Measurements from ENCODE around the gene DNAJA2. TPM values are rescaled to one million over a fixed set of nuclear protein-coding genes. Genes with fewer than 3 reads are reported as not detected.

DNAJA2 gene
- total and polyA plus RNA-seq, 8 donors, result 7.5 to 80.6 (median 40.9) TPM

DNA sequence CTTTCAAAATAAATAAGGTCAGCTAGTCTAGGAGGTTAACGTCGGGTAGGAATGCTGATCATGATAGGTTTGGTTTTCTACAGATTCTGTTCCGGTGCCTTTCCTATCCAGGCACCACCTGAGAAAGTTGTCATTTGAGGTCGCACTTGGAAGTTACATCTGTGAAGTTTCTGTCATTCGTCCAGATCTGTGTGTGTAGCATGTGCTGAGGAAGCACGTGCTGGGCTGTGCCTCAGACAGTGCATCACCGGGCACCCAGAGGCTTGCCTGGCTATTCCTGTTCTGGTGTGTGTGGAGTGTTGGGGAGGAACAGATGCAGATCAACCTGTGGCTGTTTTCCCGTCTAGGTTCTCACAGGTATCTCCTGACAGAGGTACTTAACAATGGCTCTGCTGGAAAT lies 42.6 kb downstream of the DNAJA2 start:
- Histone ChIP-seq H3K4me3 (no peak overlapping the region), H3K4me1 (peaks cover 0 to 9% (median 3%) of the 10 kb centered on the region in 4 donors), H3K36me3 (peaks cover 11 to 52% (median 40%) of the 10 kb centered on the region in 4 donors), H3K27me3 (no peaks in the 10 kb centered on the region), H3K9me3 (no peaks in the 10 kb centered on the region), H3K27ac (peak overlapping the region in 1 of 5 donors; percentile 15)
- intact Hi-C loops (cut with DNase I; ENCODE audit: low total_unique reads), result no loop called here
- no peak for DNase-seq
- 76 to 82% (median 78%) methylated on average over 8 of the region's 8 CpGs for WGBS, 5 donors
- TF ChIP-seq EP300 (IDR thresholded peaks at IDR 0.05) (no peak), POLR2A (IDR thresholded peaks at IDR 0.05) (no peak), POLR2AphosphoS5 (IDR thresholded peaks at IDR 0.05) (no peak)
- TF ChIP-seq, protein P1, sequence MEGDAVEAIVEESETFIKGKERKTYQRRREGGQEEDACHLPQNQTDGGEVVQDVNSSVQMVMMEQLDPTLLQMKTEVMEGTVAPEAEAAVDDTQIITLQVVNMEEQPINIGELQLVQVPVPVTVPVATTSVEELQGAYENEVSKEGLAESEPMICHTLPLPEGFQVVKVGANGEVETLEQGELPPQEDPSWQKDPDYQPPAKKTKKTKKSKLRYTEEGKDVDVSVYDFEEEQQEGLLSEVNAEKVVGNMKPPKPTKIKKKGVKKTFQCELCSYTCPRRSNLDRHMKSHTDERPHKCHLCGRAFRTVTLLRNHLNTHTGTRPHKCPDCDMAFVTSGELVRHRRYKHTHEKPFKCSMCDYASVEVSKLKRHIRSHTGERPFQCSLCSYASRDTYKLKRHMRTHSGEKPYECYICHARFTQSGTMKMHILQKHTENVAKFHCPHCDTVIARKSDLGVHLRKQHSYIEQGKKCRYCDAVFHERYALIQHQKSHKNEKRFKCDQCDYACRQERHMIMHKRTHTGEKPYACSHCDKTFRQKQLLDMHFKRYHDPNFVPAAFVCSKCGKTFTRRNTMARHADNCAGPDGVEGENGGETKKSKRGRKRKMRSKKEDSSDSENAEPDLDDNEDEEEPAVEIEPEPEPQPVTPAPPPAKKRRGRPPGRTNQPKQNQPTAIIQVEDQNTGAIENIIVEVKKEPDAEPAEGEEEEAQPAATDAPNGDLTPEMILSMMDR (IDR thresholded peaks at IDR 0.05), result no peak

DNA sequence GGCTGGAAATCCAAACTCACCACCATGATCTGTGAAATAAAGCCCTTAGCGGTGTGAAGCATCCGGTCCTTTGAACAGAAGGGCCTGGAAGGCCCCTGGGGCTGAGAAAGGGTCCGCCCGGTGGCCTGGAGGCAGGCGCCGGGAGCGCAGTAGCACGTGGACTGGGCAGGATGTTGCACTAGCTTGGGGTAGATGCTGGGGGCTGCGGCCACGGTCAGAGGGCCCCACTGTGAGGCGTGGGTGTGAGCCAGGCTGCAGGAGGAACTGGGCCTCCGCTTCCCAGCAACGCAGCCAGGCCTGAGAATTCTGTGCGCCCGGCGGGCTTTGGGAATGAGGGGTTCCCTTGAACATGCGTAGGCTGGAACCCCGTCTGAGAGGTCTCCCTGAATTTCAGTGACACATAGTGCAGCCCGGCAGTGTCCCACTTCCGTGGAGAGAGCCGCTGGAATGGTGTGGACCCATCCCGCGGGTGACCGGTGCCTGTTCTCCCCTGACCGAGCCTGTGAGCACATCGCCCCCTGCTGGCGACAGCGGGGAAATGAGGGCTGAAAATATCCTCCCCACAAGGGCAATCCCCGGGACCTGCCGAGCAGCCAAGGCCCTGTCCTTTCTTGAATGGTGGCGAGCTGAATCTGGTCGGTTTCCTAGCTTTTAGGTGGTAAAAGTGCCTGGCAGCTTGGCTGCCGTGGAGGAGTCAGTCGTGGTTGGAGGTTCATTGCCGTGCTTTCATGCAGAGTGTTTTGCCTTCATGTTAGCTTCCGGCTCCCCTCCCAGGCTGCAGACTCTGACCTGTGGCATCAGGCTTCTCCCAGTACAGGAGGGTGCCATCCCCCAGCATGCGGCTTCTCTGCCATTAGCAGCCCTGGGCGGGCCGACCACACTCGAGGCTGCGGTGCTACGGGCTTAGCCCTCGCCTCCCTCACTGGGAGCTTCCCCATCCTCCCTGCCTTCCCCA lies 43.8 kb downstream of the DNAJA2 start:
- TF ChIP-seq POLR2AphosphoS5 (IDR thresholded peaks at IDR 0.05) (peak in 1 of 3 donors; percentile 24), POLR2A (IDR thresholded peaks at IDR 0.05) (no peak), EP300 (IDR thresholded peaks at IDR 0.05) (no peak)
- TF ChIP-seq, protein P1 (IDR thresholded peaks at IDR 0.05), result peak in 5 of 7 experiments; percentile 70 to 90 (median 79)
- no peaks in the 10 kb centered on the region for H3K9me3 ChIP-seq
- peaks cover 11 to 64% (median 52%) of the 10 kb centered on the region in 4 donors for H3K36me3 ChIP-seq
- H3K4me1 ChIP-seq, result peaks cover 0 to 9% (median 3%) of the 10 kb centered on the region in 4 donors
- no peak overlapping the region for H3K27ac ChIP-seq
- 50 to 63% (median 61%) methylated on average over 26 to 43 of the region's 43 CpGs for WGBS, 5 donors
- intact Hi-C loops (cut with DNase I; ENCODE audit: low total_unique reads), result no loop called here
- H3K27me3 ChIP-seq, result no peaks in the 10 kb centered on the region
- H3K4me3 ChIP-seq, result no peak overlapping the region
- DNase-seq, result peak; percentile 80 to 82

DNA sequence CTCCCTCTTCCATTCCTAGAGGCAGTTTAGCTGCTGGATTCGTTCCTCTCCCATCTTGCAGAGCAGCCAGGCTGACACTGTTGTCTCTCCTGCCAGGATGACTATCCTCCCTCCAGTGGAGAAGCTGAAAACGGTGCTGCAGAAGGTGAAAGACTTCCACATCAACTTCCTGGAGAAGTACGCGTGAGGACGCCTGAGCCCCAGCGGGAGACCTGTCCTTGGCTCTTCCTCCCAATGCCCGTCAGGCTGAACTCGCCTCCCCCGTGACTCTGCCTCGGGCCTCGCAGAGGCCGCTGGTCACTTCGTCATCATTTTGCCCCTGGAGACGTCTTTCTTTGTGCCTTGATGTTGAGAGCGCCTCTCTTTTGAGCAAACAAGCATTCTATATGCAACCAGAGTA lies 44.7 kb downstream of the DNAJA2 start:
- intact Hi-C loops (cut with DNase I; ENCODE audit: low total_unique reads), result no loop called here
- Histone ChIP-seq H3K27ac (no peak overlapping the region), H3K36me3 (peaks cover 17 to 72% (median 60%) of the 10 kb centered on the region in 4 donors), H3K4me1 (peaks cover 0 to 9% (median 3%) of the 10 kb centered on the region in 4 donors), H3K9me3 (no peaks in the 10 kb centered on the region), H3K4me3 (no peak overlapping the region), H3K27me3 (no peaks in the 10 kb centered on the region)
- TF ChIP-seq POLR2A (IDR thresholded peaks at IDR 0.05) (no peak), POLR2AphosphoS5 (IDR thresholded peaks at IDR 0.05) (no peak), EP300 (IDR thresholded peaks at IDR 0.05) (no peak)
- TF ChIP-seq, protein P1 (IDR thresholded peaks at IDR 0.05), result no peak
- DNase-seq, result no peak
- 78 to 83% (median 80%) methylated on average over 15 of the region's 15 CpGs for WGBS, 5 donors

DNA sequence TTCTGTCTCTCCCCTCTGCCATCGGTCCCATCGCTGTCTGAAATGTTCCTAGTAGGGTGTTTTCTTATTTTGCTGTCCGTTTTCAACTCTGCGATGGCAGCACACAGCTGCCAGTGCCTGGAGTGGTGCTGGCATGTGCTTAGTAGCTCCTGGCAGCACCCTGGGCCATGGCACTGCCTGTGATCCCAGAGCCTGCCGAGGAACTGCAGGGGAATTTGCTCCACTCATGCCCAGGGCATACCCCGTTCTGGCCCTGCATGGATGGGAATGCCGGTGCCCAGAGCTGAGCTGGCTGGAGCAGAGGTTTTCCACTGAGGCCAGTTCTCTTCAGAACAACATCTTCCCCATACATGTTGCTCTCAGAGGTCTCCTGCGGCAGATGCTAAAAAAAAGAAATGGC lies 46.2 kb downstream of the DNAJA2 start:
- Histone ChIP-seq H3K27ac (peak overlapping the region in 1 of 5 donors; percentile 14), H3K4me3 (no peak overlapping the region), H3K9me3 (no peaks in the 10 kb centered on the region), H3K36me3 (peaks cover 23 to 88% (median 76%) of the 10 kb centered on the region in 4 donors), H3K4me1 (peaks cover 3 to 17% (median 7%) of the 10 kb centered on the region in 4 donors), H3K27me3 (no peaks in the 10 kb centered on the region)
- intact Hi-C loops (cut with DNase I; ENCODE audit: low total_unique reads), result no loop called here
- WGBS, 5 donors, result 91 to 96% (median 91%) methylated on average over 7 to 8 of the region's 8 CpGs
- no peak for DNase-seq
- TF ChIP-seq, protein P1 (IDR thresholded peaks at IDR 0.05), result no peak
- TF ChIP-seq EP300 (IDR thresholded peaks at IDR 0.05), result no peak
- no peak for TF ChIP-seq POLR2A (IDR thresholded peaks at IDR 0.05)

All from stomach (tissue), 9 donors.